ENCODE data around the gene TPM1. TPM values are rescaled to one million over a fixed set of nuclear protein-coding genes. Genes with fewer than 3 reads are reported as not detected.

The TPM1 gene
- total and polyA plus RNA-seq, 9 of the 15 experiments (the other 6 are each of a cell fraction or from before 2014, with no cell fraction given), result 8.1 to 53.9 (median 43.1) TPM

GRCh38 chr15:63051156-63052066 is 8.9 kb downstream of the TPM1 start:
- H3K36me3 ChIP-seq (ENCODE audit: control insufficient read depth, insufficient read depth, low read length), result no peaks in the 10 kb centered on the region; the same call in 2 of the 3 replicates
- H3K79me2 ChIP-seq (ENCODE audit: control insufficient read depth, insufficient read depth, low read length), result peaks cover 72% of the 10 kb centered on the region
- BruUV-seq (replicated peaks), result no TSS peak
- peak overlapping the region; percentile 36 for H2AFZ ChIP-seq (ENCODE audit: low read depth, low read length)
- peaks cover 30 to 59% of the 10 kb centered on the region in 2 experiments for H3K4me1 ChIP-seq (replicated peaks in 1 of 2; ENCODE audit: control insufficient read depth in 2 of 2, insufficient read depth in 2 of 2, low read length in 2 of 2)
- ChIA-PET POLR2A (interaction anchor here (0.6 to 1.2 kb wide), 7 partner anchors 8 to 352 kb away, joined by 3 to 6 read pairs (median 3); no protein-coding TSS in a partner anchor), CTCF (ENCODE audit: low intra/inter-chr PET ratio) (no interaction called here)
- H3K9ac ChIP-seq (ENCODE audit: insufficient read depth in 1 of 2, low read depth in 2 of 2, low read length in 2 of 2), result peak overlapping the region in 1 of 2 experiments; percentile 75; a peak in 2 of 4 replicates
- ATAC-seq (peak; percentile 23), FAIRE-seq (peak; percentile 85), DNase-seq (ENCODE audit: extremely low read depth in 1 of 4, low spot score in 3 of 4) (peak in 2 of 4 experiments; percentile 74 to 77)
- peak overlapping the region; percentile 88 for H3K27ac ChIP-seq (ENCODE audit: extremely low read depth, low read depth, low read length)
- no peaks in the 10 kb centered on the region for H4K20me1 ChIP-seq (replicated peaks; ENCODE audit: control insufficient read depth, insufficient read depth, low read length)
- no peak overlapping the region for H3K4me3 ChIP-seq
- peak overlapping the region; percentile 85 for H3K4me2 ChIP-seq (ENCODE audit: insufficient read depth, low read length)
- WGBS (ENCODE audit: insufficient coverage, low coverage, missing lambda C conversion rate), result 11% methylated on average over 5 of the region's 5 CpGs
- in situ Hi-C loops (cut with MboI) (no loop called here), intact Hi-C loops (cut with micrococcal nuclease) (no loop called here)
- H3K27me3 ChIP-seq (ENCODE audit: control insufficient read depth in 2 of 2, insufficient read depth in 2 of 2, low read length in 2 of 2), result peaks cover 0 to 4% of the 10 kb centered on the region in 2 experiments; a peak in 1 of 5 replicates
- no peaks in the 10 kb centered on the region for H3K9me1 ChIP-seq (ENCODE audit: control insufficient read depth, insufficient read depth, low read length)
- no peaks in the 10 kb centered on the region for H3K9me3 ChIP-seq (replicated peaks; ENCODE audit: control insufficient read depth, insufficient read depth, low read depth, low read length)
- TF ChIP-seq MTA2 (IDR thresholded peaks at IDR 0.05; ENCODE audit: low read depth) (peak; percentile 14; the same call in 1 of the 2 replicates), U2AF2 (optimal IDR thresholded peaks at IDR 0.05; ENCODE audit: low read depth, low read length) (no peak), SIX5 (IDR thresholded peaks at IDR 0.05; ENCODE audit: borderline replicate concordance in 1 of 2, insufficient read depth in 1 of 2, low read depth in 1 of 2, low read length in 2 of 2) (no peak), GABPA (tag; conservative IDR thresholded peaks at IDR 0.05; ENCODE audit: low read depth) (peak; percentile 46; the same call in 1 of the 2 replicates), TARDBP (IDR thresholded peaks at IDR 0.05) (no peak), ZNF263 (CRISPR knock-in tag; IDR thresholded peaks at IDR 0.05; ENCODE audit: borderline replicate concordance) (no peak), ZBTB43 (CRISPR knock-in tag; IDR thresholded peaks at IDR 0.05) (no peak), CBFA2T2 (conservative IDR thresholded peaks at IDR 0.05) (peak; percentile 40; the same call in 1 of the 2 replicates), NR3C1 (CRISPR knock-in tag; IDR thresholded peaks at IDR 0.05) (no peak), IFI16 (CRISPR knock-in tag; IDR thresholded peaks at IDR 0.05) (no peak), ZNF280A (IDR thresholded peaks at IDR 0.05; ENCODE audit: low read depth, partially characterized antibody) (no peak), MCM2 (IDR thresholded peaks at IDR 0.05; ENCODE audit: low read depth) (no peak), ELF4 (CRISPR knock-in tag; IDR thresholded peaks at IDR 0.05) (no peak), ZNF197 (CRISPR knock-in tag; IDR thresholded peaks at IDR 0.05; ENCODE audit: low read depth) (peak; percentile 68; the same call in 1 of the 2 replicates), HDAC2 (IDR thresholded peaks at IDR 0.05) (peak; percentile 37; the same call in 1 of the 2 replicates)
